Uterus (tissue), 2 donors: Measurements from ENCODE around the gene KCNIP1.

ENCODE experiments used
- POLR2A ChIP-seq, 2 donors: fragments of 450-650 bp; IDR thresholded peaks; one replicate each; pipeline ENCODE4 v1.6.1; 2016; ENCODE audit warnings: antibody characterized with exemption in 2 of 2, mild to moderate bottlenecking in 1 of 2, moderate library complexity in 1 of 2
- TF ChIP-seq, protein P1 (sequence below), 4 experiments: fragments of 200-600 bp in 2 of 4; fragments of 450-650 bp in 2 of 4; sonication (generic) in 2 of 4; IDR thresholded peaks; one replicate each; pipeline ENCODE4 v1.5.1; 2016 to 2019; ENCODE audit warnings: antibody characterized with exemption in 4 of 4, mild to moderate bottlenecking in 2 of 4, moderate library complexity in 1 of 4

DNA sequence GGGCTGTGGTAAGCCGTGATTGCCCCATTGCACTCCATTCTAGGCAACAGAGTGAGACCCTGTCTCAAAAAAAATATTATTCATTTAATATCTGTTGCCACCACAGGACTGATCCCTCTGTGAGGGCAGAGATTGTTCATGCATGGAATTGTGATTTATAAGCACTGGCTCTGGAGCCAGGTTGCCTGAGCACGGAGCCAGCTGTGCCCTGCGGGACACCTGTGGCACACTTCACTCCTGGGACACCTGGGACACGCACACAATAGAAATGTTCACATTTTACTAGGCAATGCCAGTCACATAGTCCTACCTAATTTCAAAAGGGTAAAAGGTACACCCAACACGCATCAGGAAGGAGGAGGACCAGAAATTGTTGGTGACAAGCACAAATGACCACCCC lies 196.7 kb downstream of the KCNIP1 start:
- TF ChIP-seq, protein P1, sequence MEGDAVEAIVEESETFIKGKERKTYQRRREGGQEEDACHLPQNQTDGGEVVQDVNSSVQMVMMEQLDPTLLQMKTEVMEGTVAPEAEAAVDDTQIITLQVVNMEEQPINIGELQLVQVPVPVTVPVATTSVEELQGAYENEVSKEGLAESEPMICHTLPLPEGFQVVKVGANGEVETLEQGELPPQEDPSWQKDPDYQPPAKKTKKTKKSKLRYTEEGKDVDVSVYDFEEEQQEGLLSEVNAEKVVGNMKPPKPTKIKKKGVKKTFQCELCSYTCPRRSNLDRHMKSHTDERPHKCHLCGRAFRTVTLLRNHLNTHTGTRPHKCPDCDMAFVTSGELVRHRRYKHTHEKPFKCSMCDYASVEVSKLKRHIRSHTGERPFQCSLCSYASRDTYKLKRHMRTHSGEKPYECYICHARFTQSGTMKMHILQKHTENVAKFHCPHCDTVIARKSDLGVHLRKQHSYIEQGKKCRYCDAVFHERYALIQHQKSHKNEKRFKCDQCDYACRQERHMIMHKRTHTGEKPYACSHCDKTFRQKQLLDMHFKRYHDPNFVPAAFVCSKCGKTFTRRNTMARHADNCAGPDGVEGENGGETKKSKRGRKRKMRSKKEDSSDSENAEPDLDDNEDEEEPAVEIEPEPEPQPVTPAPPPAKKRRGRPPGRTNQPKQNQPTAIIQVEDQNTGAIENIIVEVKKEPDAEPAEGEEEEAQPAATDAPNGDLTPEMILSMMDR (IDR thresholded peaks at IDR 0.05): no peak
- no peak for TF ChIP-seq POLR2A (IDR thresholded peaks at IDR 0.05)
